K562 (cell line): Measurements from ENCODE around the gene TXN. TPM values are rescaled to one million over a fixed set of nuclear protein-coding genes. Genes with fewer than 3 reads are reported as not detected.

ENCODE experiments used
- ASH1L ChIP-seq: fragments of 450-650 bp; IDR thresholded peaks from 2 replicates; pipeline ENCODE4 v1.6.1; 2018; ENCODE audit warnings: borderline replicate concordance, mild to moderate bottlenecking, low read depth; ENCODE audit not compliant: partially characterized antibody
- CCAR2 ChIP-seq: fragments of 200-400 bp; formaldehyde crosslinking; IDR thresholded peaks from 2 replicates; pipeline ENCODE4 v1.6.1; 2017; ENCODE audit warnings: mild to moderate bottlenecking, low read depth, low read length
- CEBPB ChIP-seq: fragments of 450-650 bp; IDR thresholded peaks from 2 replicates; pipeline ENCODE4 v1.6.1; 2016; ENCODE audit warnings: missing genetic modification characterization, missing compliant biosample characterization
- CSDE1 ChIP-seq, 2 experiments: fragments of 450-650 bp; IDR thresholded peaks; 2 replicates each; pipeline ENCODE4 v1.6.1; 2016; ENCODE audit warnings: mild to moderate bottlenecking in 1 of 2
- KAT8 ChIP-seq: fragments of 450-650 bp; IDR thresholded peaks from 2 replicates; pipeline ENCODE4 v1.6.1; 2016; ENCODE audit warnings: low read depth, mild to moderate bottlenecking
- KHSRP ChIP-seq: fragments of 450-650 bp; IDR thresholded peaks from 2 replicates; pipeline ENCODE4 v1.6.1; 2017
- KLF16 ChIP-seq: IDR thresholded peaks from 2 replicates; pipeline ENCODE4 v1.6.1; 2016; ENCODE audit warnings: antibody characterized with exemption
- NFXL1 ChIP-seq: fragments of 450-650 bp; formaldehyde crosslinking; IDR thresholded peaks from 2 replicates; pipeline ENCODE4 v1.4.0; 2021; ENCODE audit warnings: mild to moderate bottlenecking
- POLR3A ChIP-seq: IDR thresholded peaks from 2 replicates; pipeline ENCODE4 v1.6.1; 2011; ENCODE audit warnings: borderline replicate concordance, mild to moderate bottlenecking, moderate library complexity; ENCODE audit not compliant: insufficient read length, insufficient read depth; ENCODE audit errors: extremely low read depth
- PTRF ChIP-seq: fragments of 450-650 bp; IDR thresholded peaks from 2 replicates; pipeline ENCODE4 v1.6.1; 2016; ENCODE audit warnings: mild to moderate bottlenecking, missing genetic modification characterization, missing compliant biosample characterization
- STAT5A ChIP-seq: IDR thresholded peaks from 2 replicates; pipeline ENCODE4 v1.6.1; 2012; ENCODE audit warnings: low read length, inconsistent platforms, borderline replicate concordance
- TFAM ChIP-seq: fragments of 250-450 bp; sonication (Bioruptor Pico); conservative IDR thresholded peaks from 2 replicates; pipeline ENCODE4 v1.5.0; 2021; ENCODE audit warnings: mild to moderate bottlenecking, moderate library complexity
- ZFP91 ChIP-seq: sonication (generic); formaldehyde crosslinking; IDR thresholded peaks from 2 replicates; pipeline ENCODE4 v1.8.0; 2022; ENCODE audit warnings: mild to moderate bottlenecking, missing genetic modification reagents
- ZNF830 ChIP-seq: fragments of 250-450 bp; sonication (Bioruptor Pico); IDR thresholded peaks from 2 replicates; pipeline ENCODE4 v1.5.0; 2021; ENCODE audit warnings: mild to moderate bottlenecking
- polyA plus RNA-seq, 8 experiments: library from polyadenylated mRNA; depleted of rRNA in 4 of 8; stranded (reverse) in 5 of 8; unstranded in 3 of 8; fragments of >200 nt; fragmentation: Nextera tagmentation in 2 of 8; fragmentation: Illumina TruSeq in 1 of 8; extraction: Ambion mirVana in 2 of 8; extraction: Trizol in 1 of 8; gene quantifications; 2 replicates each; pipeline versions ENCODE4 v1.2.1 to v1.2.3, GENCODE V29; 2011 to 2014; ENCODE audit warnings: inconsistent platforms in 1 of 8, missing spikeins in 1 of 8
- total RNA-seq, 7 experiments: library from RNA; depleted of rRNA in 6 of 7; stranded (reverse); fragments of >200 nt in 6 of 7; fragmentation: Illumina TruSeq in 2 of 7; extraction: Trizol in 2 of 7; gene quantifications; 2 replicates each; pipeline versions ENCODE4 v1.2.1 to v1.2.3, GENCODE V29; 2011 to 2021; ENCODE audit warnings: low replicate concordance in 1 of 7

Gene TXN
- total and polyA plus RNA-seq, 9 of the 15 experiments (the other 6 are each of a cell fraction or from before 2014, with no cell fraction given), result 272 to 1,596 (median 514) TPM

GRCh38 chr9:110291921-110292557 is 35.7 kb upstream of the TXN start (continued):
- TF ChIP-seq ZFP91 (no peak), KLF16 (no peak), KAT8 (no peak), POLR3A (no peak), NFXL1 (no peak), STAT5A (no peak), CSDE1 (IDR thresholded peaks at IDR 0.05) (no peak), ZNF830 (no peak), KHSRP (no peak), ASH1L (no peak), CCAR2 (no peak), PTRF (tag) (no peak), CEBPB (tag) (no peak), TFAM (CRISPR knock-in tag) (no peak)
